Keratinocyte (primary cell): ENCODE results near the gene PPP1R1C. TPM values are rescaled to one million over a fixed set of nuclear protein-coding genes. Genes with fewer than 3 reads are reported as not detected.

Source experiments
- DNase-seq: peaks from one replicate; pipeline ENCODE4 v3.0.0-alpha.2; 2011; ENCODE audit warnings: low read depth, missing footprints, low spot score
- FAIRE-seq: peaks from 2 replicates; lab custom pipeline; 2011; peaks lifted over from hg19 to GRCh38; lab: Jason Lieb, UNC
- H2AFZ ChIP-seq: 2 replicates; pipeline ENCODE4 v1.6.0; 2012; ENCODE audit warnings: low read length, control low read depth, inconsistent platforms; ENCODE audit not compliant: control insufficient read depth
- H3K27ac ChIP-seq: 2 replicates; pipeline ENCODE4 v1.5.1; 2011; ENCODE audit warnings: low read length; ENCODE audit not compliant: control insufficient read depth, insufficient read depth
- H3K27me3 ChIP-seq: 3 replicates; pipeline ENCODE4 v1.6.0; 2011; ENCODE audit warnings: low read length; ENCODE audit not compliant: control insufficient read depth, insufficient read depth; ENCODE audit errors: extremely low read depth
- H3K36me3 ChIP-seq, 2 experiments: 2 replicates in 1 of 2; 3 replicates in 1 of 2; pipeline ENCODE4 v1.5.1; 2011; ENCODE audit warnings: low read length in 2 of 2, mild to moderate bottlenecking in 1 of 2; ENCODE audit not compliant: control insufficient read depth in 2 of 2, insufficient read depth in 2 of 2; ENCODE audit errors: extremely low read depth in 1 of 2
- H3K4me1 ChIP-seq: 3 replicates; pipeline ENCODE4 v1.5.1; 2011; ENCODE audit warnings: low read length; ENCODE audit not compliant: control insufficient read depth, insufficient read depth; ENCODE audit errors: extremely low read depth
- H3K4me2 ChIP-seq: 3 replicates; pipeline ENCODE4 v1.6.0; 2011; ENCODE audit warnings: low read depth, low read length; ENCODE audit not compliant: control insufficient read depth, insufficient read depth; ENCODE audit errors: extremely low read depth
- H3K4me3 ChIP-seq, 3 experiments: fragments of 200-600 bp in 1 of 3; sonication (generic) in 1 of 3; 2 replicates in 2 of 3; 3 replicates in 1 of 3; pipeline ENCODE4 v1.5.1; 2011 to 2016; ENCODE audit warnings: low read length in 3 of 3, mild to moderate bottlenecking in 3 of 3, control low read depth in 2 of 3, inconsistent platforms in 1 of 3, low read depth in 1 of 3, mixed read lengths in 1 of 3, mixed run types in 1 of 3, moderate library complexity in 1 of 3; ENCODE audit not compliant: control insufficient read depth in 2 of 3, insufficient read depth in 2 of 3; ENCODE audit errors: extremely low read depth in 1 of 3
- H3K79me2 ChIP-seq: 2 replicates; pipeline ENCODE4 v1.6.0; 2012; ENCODE audit warnings: low read length; ENCODE audit not compliant: control insufficient read depth, insufficient read depth
- H3K9ac ChIP-seq: 3 replicates; pipeline ENCODE4 v1.6.0; 2011; ENCODE audit warnings: low read length; ENCODE audit not compliant: control insufficient read depth, insufficient read depth; ENCODE audit errors: extremely low read depth
- H3K9me1 ChIP-seq: 3 replicates; pipeline ENCODE4 v1.6.0; 2011; ENCODE audit warnings: low read length; ENCODE audit not compliant: control insufficient read depth, insufficient read depth; ENCODE audit errors: extremely low read depth
- H3K9me3 ChIP-seq: 2 replicates; pipeline ENCODE4 v1.5.1; 2012; ENCODE audit warnings: low read depth, low read length; ENCODE audit not compliant: control insufficient read depth
- H4K20me1 ChIP-seq: 3 replicates; pipeline ENCODE4 v1.6.0; 2011; ENCODE audit warnings: low read length; ENCODE audit not compliant: control insufficient read depth, insufficient read depth; ENCODE audit errors: extremely low read depth
- CTCF ChIP-seq, 3 experiments: IDR thresholded peaks in 1 of 3; conservative IDR thresholded peaks in 1 of 3; optimal IDR thresholded peaks in 1 of 3; 2 replicates in 2 of 3; 3 replicates in 1 of 3; pipeline versions ENCODE3 to v1.5.1; 2011; ENCODE audit warnings: low read length in 3 of 3, mild to moderate bottlenecking in 3 of 3, moderate library complexity in 2 of 3, control low read depth in 1 of 3, inconsistent platforms in 1 of 3; ENCODE audit not compliant: insufficient read depth in 2 of 3; ENCODE audit errors: extremely low read depth in 1 of 3
- EZH2 ChIP-seq: IDR thresholded peaks from one replicate; pipeline ENCODE4 v1.6.1; 2012; ENCODE audit warnings: inconsistent platforms, mild to moderate bottlenecking, low read length, moderate library complexity
- dilution Hi-C: fragments of 300-500 bp; cut with MboI; formaldehyde crosslinking; loops from one replicate; pipeline ENCODE4 v1.7.0; 2020; ENCODE audit warnings: low sequenced_read_pairs; ENCODE audit not compliant: extremely low pct_ligation_motif_present
- polyA plus RNA-seq, 5 experiments: library from polyadenylated mRNA; depleted of rRNA in 3 of 5; stranded (reverse) in 3 of 5; stranded (forward) in 1 of 5; unstranded in 1 of 5; fragments of >200 nt; gene quantifications; 1 replicate in 1 of 5; 2 replicates in 3 of 5; 3 replicates in 1 of 5; pipeline versions ENCODE4 v1.2.1 to v1.2.3, GENCODE V29; 2011 to 2012; ENCODE audit warnings: missing spikeins in 2 of 5, low read depth in 1 of 5, low replicate concordance in 1 of 5

The PPP1R1C gene
- polyA plus RNA-seq, 1 donor (not counting 4 experiments of a cell fraction or from before 2014, with no cell fraction given): 4.3 TPM

DNA sequence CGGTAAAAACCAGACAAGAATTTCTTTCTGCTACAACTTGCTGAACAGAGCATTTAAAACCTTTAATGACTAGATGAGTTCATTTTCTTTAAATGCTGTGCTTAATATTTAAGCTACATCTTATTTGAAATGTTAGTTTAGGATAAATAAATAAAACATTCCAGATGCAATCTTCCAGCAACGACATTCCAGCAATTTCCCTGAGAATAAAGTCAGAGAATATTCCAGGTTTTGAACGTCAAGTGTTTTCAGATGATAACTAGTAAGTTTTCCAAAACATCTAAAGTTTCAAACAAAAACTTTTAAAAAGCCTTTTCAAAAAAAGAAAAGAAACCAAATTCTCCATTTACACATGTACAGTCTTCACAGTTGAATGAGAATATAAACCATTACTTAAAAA lies 104.8 kb downstream of the PPP1R1C start:
- Histone ChIP-seq H3K79me2 (no peaks in the 10 kb centered on the region), H3K4me2 (no peak overlapping the region), H3K4me3 (no peak overlapping the region), H2AFZ (no peak overlapping the region), H3K9me1 (no peaks in the 10 kb centered on the region), H3K27me3 (no peaks in the 10 kb centered on the region), H3K36me3 (no peaks in the 10 kb centered on the region), H4K20me1 (no peaks in the 10 kb centered on the region), H3K9ac (no peak overlapping the region), H3K4me1 (no peaks in the 10 kb centered on the region), H3K27ac (no peak overlapping the region), H3K9me3 (no peaks in the 10 kb centered on the region)
- no peak for FAIRE-seq
- TF ChIP-seq EZH2: no peak
- TF ChIP-seq CTCF (optimal IDR thresholded peaks at IDR 0.05 in 1 of 3, IDR thresholded peaks at IDR 0.05 in 1 of 3, conservative IDR thresholded peaks at IDR 0.05 in 1 of 3; ENCODE audit: extremely low read depth in 1 of 3, insufficient read depth in 2 of 3, low read length in 3 of 3): no peak
- no peak for DNase-seq
- dilution Hi-C loops: no loop called here

GRCh38 chr2:182097571-182098164 lies 112.0 kb downstream of the PPP1R1C start:
- H3K9me1 ChIP-seq: no peaks in the 10 kb centered on the region
- dilution Hi-C loops: no loop called here
- no peak overlapping the region for H3K4me3 ChIP-seq
- no peak overlapping the region for H3K9ac ChIP-seq
- TF ChIP-seq EZH2: no peak
- no peak for TF ChIP-seq CTCF (optimal IDR thresholded peaks at IDR 0.05 in 1 of 3, IDR thresholded peaks at IDR 0.05 in 1 of 3, conservative IDR thresholded peaks at IDR 0.05 in 1 of 3; ENCODE audit: extremely low read depth in 1 of 3, insufficient read depth in 2 of 3, low read length in 3 of 3)
- DNase-seq: no peak
- H3K9me3 ChIP-seq: no peaks in the 10 kb centered on the region
- no peaks in the 10 kb centered on the region for H3K27me3 ChIP-seq
- H4K20me1 ChIP-seq: no peaks in the 10 kb centered on the region
- no peak overlapping the region for H3K27ac ChIP-seq
- no peak for FAIRE-seq
- H3K79me2 ChIP-seq: no peaks in the 10 kb centered on the region
- no peak overlapping the region for H3K4me2 ChIP-seq
- H3K4me1 ChIP-seq: no peaks in the 10 kb centered on the region
- H2AFZ ChIP-seq: no peak overlapping the region
- H3K36me3 ChIP-seq: no peaks in the 10 kb centered on the region
